Stomach (tissue), 4 donors: ENCODE results near the gene IFRD2.

Experiments used
- CTCF ChIP-seq, 7 experiments: fragments of 450-650 bp in 4 of 7; fragments of 200-600 bp in 3 of 7; sonication (generic) in 3 of 7; IDR thresholded peaks; one replicate each; pipeline ENCODE4 v1.5.1; 2016 to 2019; ENCODE audit warnings: antibody characterized with exemption in 7 of 7, control low read depth in 2 of 7, mild to moderate bottlenecking in 1 of 7
- EP300 ChIP-seq: sonication (generic); formaldehyde crosslinking; IDR thresholded peaks from one replicate; pipeline ENCODE4 v1.6.1; 2017; ENCODE audit warnings: antibody characterized with exemption

GRCh38 chr3:50318615-50319014 is 26.4 kb upstream of the IFRD2 start:
- no peak for TF ChIP-seq CTCF (IDR thresholded peaks at IDR 0.05)
- TF ChIP-seq EP300, result no peak
